ENCODE results near the gene SUFU. TPM values are rescaled to one million over a fixed set of nuclear protein-coding genes. Genes with fewer than 3 reads are reported as not detected.

The SUFU gene
- total RNA-seq, 1 experiment from 2014 or later, result 6.3 TPM

DNA sequence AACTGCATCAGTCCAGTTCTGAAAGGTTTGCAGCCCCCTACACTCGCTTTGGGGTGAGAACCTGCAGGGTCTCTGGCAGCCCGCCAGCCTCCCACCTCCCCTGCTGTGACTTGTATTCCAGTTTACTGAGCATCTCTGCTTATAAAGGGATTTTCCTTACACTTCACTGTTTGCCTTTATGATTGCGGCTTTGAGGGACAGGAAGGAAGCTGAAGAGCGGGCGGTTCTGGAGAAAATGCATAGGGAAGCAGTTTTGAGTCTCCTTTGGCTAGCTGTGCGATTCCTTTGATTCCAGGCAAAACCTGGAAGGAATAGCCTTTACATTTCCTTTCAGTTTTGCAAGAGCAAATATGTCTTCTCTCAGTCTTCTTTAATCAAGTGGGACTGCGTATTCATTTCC lies 75.6 kb downstream of the SUFU start:
- no peak overlapping the region for H3K4me3 Mint-ChIP-seq (ENCODE audit: unreplicated experiment)
- intact Hi-C loops (cut with micrococcal nuclease), result no loop called here
- no TSS peak for BruUV-seq (replicated peaks)
- H3K36me3 Mint-ChIP-seq (ENCODE audit: insufficient read depth, unreplicated experiment), result no peaks in the 10 kb centered on the region
- ChIA-PET POLR2A (interaction anchor here (1.6 kb wide), 1 partner anchor 75 kb away, joined by 4 read pairs; the partner anchor contains the start of gene SUFU), CTCF (interaction anchor here (0.6 kb wide), 1 partner anchor 186 kb away, joined by 3 read pairs; no protein-coding TSS in a partner anchor)
- TF ChIP-seq, protein P1, sequence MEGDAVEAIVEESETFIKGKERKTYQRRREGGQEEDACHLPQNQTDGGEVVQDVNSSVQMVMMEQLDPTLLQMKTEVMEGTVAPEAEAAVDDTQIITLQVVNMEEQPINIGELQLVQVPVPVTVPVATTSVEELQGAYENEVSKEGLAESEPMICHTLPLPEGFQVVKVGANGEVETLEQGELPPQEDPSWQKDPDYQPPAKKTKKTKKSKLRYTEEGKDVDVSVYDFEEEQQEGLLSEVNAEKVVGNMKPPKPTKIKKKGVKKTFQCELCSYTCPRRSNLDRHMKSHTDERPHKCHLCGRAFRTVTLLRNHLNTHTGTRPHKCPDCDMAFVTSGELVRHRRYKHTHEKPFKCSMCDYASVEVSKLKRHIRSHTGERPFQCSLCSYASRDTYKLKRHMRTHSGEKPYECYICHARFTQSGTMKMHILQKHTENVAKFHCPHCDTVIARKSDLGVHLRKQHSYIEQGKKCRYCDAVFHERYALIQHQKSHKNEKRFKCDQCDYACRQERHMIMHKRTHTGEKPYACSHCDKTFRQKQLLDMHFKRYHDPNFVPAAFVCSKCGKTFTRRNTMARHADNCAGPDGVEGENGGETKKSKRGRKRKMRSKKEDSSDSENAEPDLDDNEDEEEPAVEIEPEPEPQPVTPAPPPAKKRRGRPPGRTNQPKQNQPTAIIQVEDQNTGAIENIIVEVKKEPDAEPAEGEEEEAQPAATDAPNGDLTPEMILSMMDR (IDR thresholded peaks at IDR 0.05; ENCODE audit: unreplicated experiment), result no peak
- no peaks in the 10 kb centered on the region for H3K27me3 Mint-ChIP-seq (ENCODE audit: insufficient read depth, unreplicated experiment)
- H3K27ac Mint-ChIP-seq (ENCODE audit: low read depth, unreplicated experiment), result no peak overlapping the region
- H3K4me1 Mint-ChIP-seq (ENCODE audit: insufficient read depth, unreplicated experiment), result no peaks in the 10 kb centered on the region
- H3K9me3 Mint-ChIP-seq (ENCODE audit: unreplicated experiment), result no peaks in the 10 kb centered on the region
- DNase-seq (ENCODE audit: unreplicated experiment), result no peak

DNA sequence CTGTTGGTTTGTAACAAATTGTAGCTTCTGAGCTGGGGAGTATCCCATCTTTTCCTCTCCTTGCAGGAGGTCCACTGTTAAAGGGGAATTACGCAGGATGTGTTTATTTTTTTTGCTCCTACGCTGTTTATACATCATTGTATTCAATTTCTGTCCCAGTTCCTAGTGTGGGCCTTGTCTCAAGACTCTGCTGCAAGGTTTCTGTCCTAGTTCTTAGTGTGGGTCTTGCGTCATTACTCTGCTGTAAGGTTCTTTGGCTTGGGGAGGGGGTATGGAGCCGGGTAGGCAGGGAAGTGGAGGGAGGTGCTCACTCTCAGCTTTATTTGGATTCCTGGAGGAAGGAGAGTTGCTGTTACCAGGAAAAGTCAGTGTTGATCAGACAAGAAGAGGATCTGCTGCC lies 76.5 kb downstream of the SUFU start:
- H3K4me1 Mint-ChIP-seq (ENCODE audit: insufficient read depth, unreplicated experiment), result no peaks in the 10 kb centered on the region
- TF ChIP-seq, protein P1 (IDR thresholded peaks at IDR 0.05; ENCODE audit: unreplicated experiment), result no peak
- ChIA-PET CTCF (interaction anchor here (4.7 kb wide), 1 partner anchor 74 kb away, joined by 69 read pairs; the partner anchor contains the start of genes ACTR1A and SUFU), POLR2A (interaction anchor here (1.6 kb wide), 1 partner anchor 76 kb away, joined by 4 read pairs; the partner anchor contains the start of gene SUFU)
- no peak overlapping the region for H3K27ac Mint-ChIP-seq (ENCODE audit: low read depth, unreplicated experiment)
- intact Hi-C loops (cut with micrococcal nuclease), result loop anchor here (5.0 kb wide), 2 partner anchors 158 to 413 kb away; partner anchors contain the start of gene FBXL15
- H3K9me3 Mint-ChIP-seq (ENCODE audit: unreplicated experiment), result no peaks in the 10 kb centered on the region
- no peaks in the 10 kb centered on the region for H3K27me3 Mint-ChIP-seq (ENCODE audit: insufficient read depth, unreplicated experiment)
- BruUV-seq (replicated peaks), result no TSS peak
- no peak for DNase-seq (ENCODE audit: unreplicated experiment)
- H3K36me3 Mint-ChIP-seq (ENCODE audit: insufficient read depth, unreplicated experiment), result no peaks in the 10 kb centered on the region
- no peak overlapping the region for H3K4me3 Mint-ChIP-seq (ENCODE audit: unreplicated experiment)

DNA sequence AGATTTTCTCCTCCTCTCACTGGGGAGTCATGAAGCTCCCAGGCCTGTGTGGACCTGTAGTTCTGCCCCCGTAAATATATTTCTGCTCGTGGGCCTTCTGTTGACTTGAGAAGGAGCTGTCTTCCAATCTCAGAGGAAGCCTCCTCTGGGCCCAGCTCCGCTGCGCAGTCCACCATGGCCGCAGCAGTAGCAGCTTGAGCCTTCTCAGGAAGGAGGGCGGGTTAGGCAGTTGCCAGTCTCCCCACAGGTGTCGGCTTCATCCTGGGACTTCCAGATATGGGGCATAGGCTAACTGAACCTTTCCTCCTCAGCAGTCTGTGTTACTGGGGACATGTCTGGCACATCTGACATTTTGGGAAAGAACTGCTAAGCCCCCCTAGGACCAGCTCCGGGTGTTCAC lies 77.6 kb downstream of the SUFU start:
- ChIA-PET POLR2A (interaction anchor here (0.6 to 3.7 kb wide), 2 partner anchors 77 to 1539 kb away, joined by 4 to 31 read pairs; partner anchors contain the start of genes ACTR1A and SUFU), CTCF (interaction anchor here (0.8 to 4.7 kb wide), 2 partner anchors 63 to 75 kb away, joined by 3 to 69 read pairs; partner anchors contain the start of genes ACTR1A and SUFU)
- no peaks in the 10 kb centered on the region for H3K9me3 Mint-ChIP-seq (ENCODE audit: unreplicated experiment)
- DNase-seq (ENCODE audit: unreplicated experiment), result no peak
- H3K27me3 Mint-ChIP-seq (ENCODE audit: insufficient read depth, unreplicated experiment), result no peaks in the 10 kb centered on the region
- H3K36me3 Mint-ChIP-seq (ENCODE audit: insufficient read depth, unreplicated experiment), result no peaks in the 10 kb centered on the region
- H3K4me3 Mint-ChIP-seq (ENCODE audit: unreplicated experiment), result no peak overlapping the region
- intact Hi-C loops (cut with micrococcal nuclease), result loop anchor here (5.0 kb wide), 2 partner anchors 159 to 414 kb away; partner anchors contain the start of gene FBXL15
- H3K4me1 Mint-ChIP-seq (ENCODE audit: insufficient read depth, unreplicated experiment), result no peaks in the 10 kb centered on the region
- H3K27ac Mint-ChIP-seq (ENCODE audit: low read depth, unreplicated experiment), result no peak overlapping the region
- TF ChIP-seq, protein P1 (IDR thresholded peaks at IDR 0.05; ENCODE audit: unreplicated experiment), result no peak
- no TSS peak for BruUV-seq (replicated peaks)

DNA sequence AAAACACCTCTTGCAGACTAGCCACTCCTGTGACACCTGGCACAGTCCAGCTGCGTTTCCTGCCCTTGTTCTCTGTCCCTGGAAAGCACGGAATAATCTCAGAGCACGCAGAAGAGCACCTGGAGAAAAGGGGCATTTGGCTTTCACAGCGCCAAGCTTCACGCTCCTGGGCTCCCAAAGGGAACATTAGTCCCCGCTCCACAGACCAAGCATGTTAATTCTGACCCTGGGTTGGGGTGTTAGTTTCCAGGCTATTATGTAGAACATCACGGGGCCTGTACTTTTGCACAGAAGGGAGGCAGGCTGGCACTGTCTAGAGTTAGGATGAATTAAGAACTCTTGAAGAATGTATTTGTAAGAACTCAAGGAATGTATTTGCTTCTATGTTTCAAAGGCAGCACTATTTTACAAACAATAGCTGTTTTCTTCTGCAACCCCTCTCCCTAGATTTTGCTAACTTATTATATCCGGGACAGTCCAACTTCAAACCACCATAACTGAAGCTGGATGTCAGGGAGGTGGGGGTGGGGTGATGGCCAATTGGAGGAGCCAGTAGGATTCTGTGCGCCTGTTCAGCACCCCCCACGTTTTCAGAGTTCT lies 78.3 kb downstream of the SUFU start:
- Mint-ChIP-seq H3K27me3 (ENCODE audit: insufficient read depth, unreplicated experiment) (no peaks in the 10 kb centered on the region), H3K4me1 (ENCODE audit: insufficient read depth, unreplicated experiment) (no peaks in the 10 kb centered on the region), H3K27ac (ENCODE audit: low read depth, unreplicated experiment) (no peak overlapping the region), H3K9me3 (ENCODE audit: unreplicated experiment) (no peaks in the 10 kb centered on the region), H3K36me3 (ENCODE audit: insufficient read depth, unreplicated experiment) (no peaks in the 10 kb centered on the region), H3K4me3 (ENCODE audit: unreplicated experiment) (no peak overlapping the region)
- intact Hi-C loops (cut with micrococcal nuclease), result loop anchor here (2.0 to 5.0 kb wide), 4 partner anchors 103 to 415 kb away; partner anchors contain the start of genes FBXL15 and NFKB2
- no peak for DNase-seq (ENCODE audit: unreplicated experiment)
- TF ChIP-seq, protein P1 (IDR thresholded peaks at IDR 0.05; ENCODE audit: unreplicated experiment), result no peak
- BruUV-seq (replicated peaks), result no TSS peak
- ChIA-PET CTCF (interaction anchor here (0.6 to 4.7 kb wide), 7 partner anchors 14 to 304 kb away, joined by 3 to 69 read pairs (median 4); partner anchors contain the start of genes ACTR1A and SUFU), POLR2A (interaction anchor here (0.6 to 3.7 kb wide), 2 partner anchors 78 to 1539 kb away, joined by 4 to 31 read pairs; partner anchors contain the start of genes ACTR1A and SUFU)
